Activated CD4-positive, CD25-positive, alpha-beta regulatory T cell treated with anti-CD3 and anti-CD28 coated beads, Interleukin-2, amount 50 U/mL, for 24 hours (primary cell): ENCODE measurements around the gene DMRTB1.

Source experiments
- ATAC-seq, 2 donors: fragments of 150-1000 bp; cut with Tn5 transposase; one replicate each; pipeline ENCODE4 v1.10.0; 2021; ENCODE audit warnings: mild to moderate bottlenecking in 1 of 2, moderate library complexity in 1 of 2

DMRTB1 gene

GRCh38 chr1:53465023-53465957 lies 6.1 kb downstream of the DMRTB1 start:
- ATAC-seq, result no peak

GRCh38 chr1:53467391-53467790 lies 8.2 kb downstream of the DMRTB1 start:
- no peak for ATAC-seq

GRCh38 chr1:53468374-53468773 lies 9.2 kb downstream of the DMRTB1 start:
- ATAC-seq, result no peak

- no peak for ATAC-seq
Observed at GRCh38 chr1:53469373-53469772, 10.2 kb downstream of the DMRTB1 start.

- no peak for ATAC-seq
Observed at GRCh38 chr1:53470155-53470554, 11.0 kb downstream of the DMRTB1 start.

GRCh38 chr1:53470584-53470983 lies 11.4 kb downstream of the DMRTB1 start:
- no peak for ATAC-seq

GRCh38 chr1:53471000-53471399 lies 11.8 kb downstream of the DMRTB1 start:
- ATAC-seq, result no peak

GRCh38 chr1:53473463-53473862 lies 14.3 kb downstream of the DMRTB1 start:
- ATAC-seq, result no peak

- ATAC-seq, result no peak
Observed at GRCh38 chr1:53475664-53476063, 16.5 kb downstream of the DMRTB1 start.

- ATAC-seq, result no peak
Observed at GRCh38 chr1:53476579-53476978, 17.4 kb downstream of the DMRTB1 start.

- no peak for ATAC-seq
Observed at GRCh38 chr1:53477651-53478501, 18.7 kb downstream of the DMRTB1 start.

- no peak for ATAC-seq
Observed at GRCh38 chr1:53478502-53478818, 19.3 kb downstream of the DMRTB1 start.

GRCh38 chr1:53480678-53481077 lies 21.5 kb downstream of the DMRTB1 start:
- ATAC-seq, result no peak

- no peak for ATAC-seq
Observed at GRCh38 chr1:53481456-53481855, 22.3 kb downstream of the DMRTB1 start.

- no peak for ATAC-seq
Observed at GRCh38 chr1:53482441-53483153, 23.4 kb downstream of the DMRTB1 start.

GRCh38 chr1:53483170-53483569 lies 24.0 kb downstream of the DMRTB1 start:
- ATAC-seq, result no peak

- ATAC-seq, result no peak
Observed at GRCh38 chr1:53483656-53484055, 24.5 kb downstream of the DMRTB1 start.

- no peak for ATAC-seq
Observed at GRCh38 chr1:53484705-53485477, 25.7 kb downstream of the DMRTB1 start.

GRCh38 chr1:53485478-53486394 lies 26.5 kb downstream of the DMRTB1 start:
- no peak for ATAC-seq

GRCh38 chr1:53486395-53487026 lies 27.3 kb downstream of the DMRTB1 start:
- no peak for ATAC-seq

- ATAC-seq, result no peak
Observed at GRCh38 chr1:53490351-53490750, 31.2 kb downstream of the DMRTB1 start.
